Right atrium auricular region (tissue), 2 donors: ENCODE measurements around the gene ZNF354B. TPM values are rescaled to one million over a fixed set of nuclear protein-coding genes. Genes with fewer than 3 reads are reported as not detected.
"Not testable (repeated sequence)": the region's sequence is repeated elsewhere in the genome, so short reads cannot be mapped to it uniquely, and the experiment has no call there.

Experiments
- DNase-seq: peaks from one replicate; pipeline ENCODE4 v3.0.0-alpha.2; 2019; ENCODE audit warnings: low spot score
- H3K27ac ChIP-seq, 2 donors: fragments of 200-600 bp; sonication (generic); 1 replicate in 1 of 2; 2 replicates in 1 of 2; pipeline ENCODE4 v1.5.1; 2016 to 2019
- H3K27me3 ChIP-seq, 2 donors: fragments of 200-600 bp; sonication (generic); one replicate each; pipeline versions ENCODE4 v1.5.1 to v1.6.0; 2017 to 2019
- H3K36me3 ChIP-seq: fragments of 200-600 bp; sonication (generic); one replicate; pipeline ENCODE4 v1.5.1; 2016
- H3K4me1 ChIP-seq, 2 donors: fragments of 200-600 bp; sonication (generic); one replicate each; pipeline versions ENCODE4 v1.5.1 to v1.6.0; 2017 to 2019
- H3K4me3 ChIP-seq, 2 donors: fragments of 200-600 bp; sonication (generic); 1 replicate in 1 of 2; 2 replicates in 1 of 2; pipeline ENCODE4 v1.5.1; 2017 to 2019; ENCODE audit warnings: mild to moderate bottlenecking in 1 of 2, moderate library complexity in 1 of 2
- H3K9me3 ChIP-seq, 2 donors: fragments of 200-600 bp; sonication (generic); one replicate each; pipeline ENCODE4 v1.5.1; 2019
- CTCF ChIP-seq, 2 donors: fragments of 200-600 bp; sonication (generic); IDR thresholded peaks; one replicate each; pipeline ENCODE4 v1.5.1; 2019; ENCODE audit warnings: antibody characterized with exemption in 2 of 2
- total RNA-seq, 2 donors: library from RNA; depleted of rRNA; stranded (reverse); fragments of >200 nt; gene quantifications; one replicate each; pipeline ENCODE4 v1.1.0, GENCODE V29; 2016

ZNF354B gene
- total RNA-seq, 2 donors from 2014 or later, result 4.6 to 8.2 TPM

GRCh38 chr5:178826216-178826615 is 33.5 kb upstream of the ZNF354B start:
- TF ChIP-seq CTCF (IDR thresholded peaks at IDR 0.05), result no peak
- Histone ChIP-seq H3K4me3 (no peak overlapping the region), H3K4me1 (no peaks in the 10 kb centered on the region), H3K27me3 (no peaks in the 10 kb centered on the region), H3K27ac (no peak overlapping the region), H3K9me3 (no peaks in the 10 kb centered on the region), H3K36me3 (no peaks in the 10 kb centered on the region)
- no peak for DNase-seq

- Histone ChIP-seq H3K9me3 (no peaks in the 10 kb centered on the region), H3K27ac (no peak overlapping the region), H3K4me3 (no peak overlapping the region), H3K4me1 (no peaks in the 10 kb centered on the region), H3K27me3 (no peaks in the 10 kb centered on the region), H3K36me3 (no peaks in the 10 kb centered on the region)
- DNase-seq, result no peak
- no peak for TF ChIP-seq CTCF (IDR thresholded peaks at IDR 0.05)
These were observed 32.1 kb upstream of the ZNF354B start for GRCh38 chr5:178827636-178828035.

- Histone ChIP-seq H3K27ac (no peak overlapping the region), H3K36me3 (no peaks in the 10 kb centered on the region), H3K9me3 (no peaks in the 10 kb centered on the region), H3K27me3 (no peaks in the 10 kb centered on the region), H3K4me3 (no peak overlapping the region), H3K4me1 (no peaks in the 10 kb centered on the region)
- no peak for DNase-seq
- TF ChIP-seq CTCF (IDR thresholded peaks at IDR 0.05), result no peak
These were observed 28.7 kb upstream of the ZNF354B start for GRCh38 chr5:178831049-178831448.

- no peaks in the 10 kb centered on the region for H3K4me1 ChIP-seq
- no peaks in the 10 kb centered on the region for H3K9me3 ChIP-seq
- no peaks in the 10 kb centered on the region for H3K36me3 ChIP-seq
- no peak for TF ChIP-seq CTCF (IDR thresholded peaks at IDR 0.05)
- H3K27ac ChIP-seq, result no peak overlapping the region
- H3K27me3 ChIP-seq, result no peaks in the 10 kb centered on the region
- H3K4me3 ChIP-seq, result no peak overlapping the region
- DNase-seq, result no peak
These were observed 27.0 kb upstream of the ZNF354B start for GRCh38 chr5:178832618-178833201.

GRCh38 chr5:178836628-178837027 is 23.1 kb upstream of the ZNF354B start:
- Histone ChIP-seq H3K9me3 (no peaks in the 10 kb centered on the region), H3K27ac (no peak overlapping the region), H3K4me3 (no peak overlapping the region), H3K36me3 (no peaks in the 10 kb centered on the region), H3K27me3 (no peaks in the 10 kb centered on the region), H3K4me1 (no peaks in the 10 kb centered on the region)
- TF ChIP-seq CTCF (IDR thresholded peaks at IDR 0.05), result no peak
- DNase-seq, result no peak

- not testable (repeated sequence) for H3K9me3 ChIP-seq, H3K27me3 ChIP-seq, H3K27ac ChIP-seq, H3K4me3 ChIP-seq, H3K36me3 ChIP-seq, H3K4me1 ChIP-seq, DNase-seq
These were observed 20.9 kb upstream of the ZNF354B start for GRCh38 chr5:178838695-178839318.
